Activated CD4-positive, alpha-beta T cell treated with anti-CD3 and anti-CD28 coated beads, Interleukin-2, Interleukin-4, amounts not matched to agents 100 ng/mL and 50 ng/mL, durations not matched to agents 16 hours and 8 hours (primary cell): Measurements from ENCODE around the gene SEPTIN3.

Experiments used
- DNase-seq: peaks from one replicate; pipeline ENCODE4 v3.0.0-alpha.2; 2020; ENCODE audit warnings: low spot score

SEPTIN3 gene

GRCh38 chr22:42016111-42016510 lies 46.9 kb downstream of the SEPTIN3 start:
- DNase-seq, result no peak

DNA sequence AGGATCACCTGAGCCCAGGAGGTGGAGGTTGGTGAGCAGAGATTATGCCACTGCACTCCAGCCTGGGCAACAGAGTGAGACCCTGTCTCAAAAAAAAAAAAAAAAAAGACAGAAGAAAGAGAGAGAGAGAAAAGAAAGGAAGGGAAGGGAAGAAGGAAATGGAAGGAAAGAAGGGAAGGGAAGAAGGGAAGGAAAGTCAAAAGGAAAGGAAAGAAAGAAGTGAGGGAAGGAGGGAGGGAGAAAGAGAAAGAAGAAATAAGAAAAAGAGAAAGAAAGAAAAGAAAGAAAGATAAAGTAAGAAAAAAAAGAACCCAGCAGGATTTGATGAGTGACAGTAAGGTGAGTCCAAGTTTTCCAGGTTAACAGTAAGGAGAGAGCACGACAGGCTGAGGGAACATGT lies 49.0 kb downstream of the SEPTIN3 start:
- no peak for DNase-seq
